ENCODE data around the gene SH3BP5L. TPM values are rescaled to one million over a fixed set of nuclear protein-coding genes. Genes with fewer than 3 reads are reported as not detected.

The SH3BP5L gene
- total and polyA plus RNA-seq, 2 of the 13 experiments (the other 11 are each of a cell fraction or from before 2014, with no cell fraction given) = 10.3 to 14.9 TPM

DNA sequence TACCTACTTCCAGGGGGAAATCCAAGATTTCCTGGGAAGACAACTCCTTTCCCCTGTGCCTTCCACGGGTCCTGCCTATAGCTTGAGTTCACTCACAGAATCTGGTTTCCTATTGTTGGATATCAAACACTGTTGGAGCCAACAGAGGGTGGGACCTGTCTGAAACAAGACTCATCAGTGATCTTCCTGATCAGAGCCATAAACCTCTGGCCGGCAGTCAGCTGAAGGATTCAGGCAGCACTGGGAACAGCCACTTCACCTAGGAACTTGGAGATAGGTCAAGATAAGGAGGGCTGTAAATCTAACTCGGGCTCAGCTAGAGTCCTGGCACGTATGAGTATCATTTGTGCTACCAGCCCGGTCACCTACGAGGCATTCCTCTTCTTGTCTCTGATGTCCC is 23.3 kb downstream of the SH3BP5L start:
- CTCF ChIA-PET (ENCODE audit: low intra/inter-chr PET ratio, low total read pairs) = no interaction called here
- POLR2A ChIA-PET = no interaction called here

More for the DNA sequence above, 23.3 kb downstream of the SH3BP5L start:
- intact Hi-C loops (cut with micrococcal nuclease; ENCODE audit: unreplicated experiment) (no loop called here), in situ Hi-C loops (cut with HindIII; ENCODE audit: extremely low pct_ligation_motif_present, low pct_unique_long_range_greater_than_20kb) (no loop called here)
- no peak for TF ChIP-seq ZNF589 (CRISPR knock-in tag; conservative IDR thresholded peaks at IDR 0.05)
- TF ChIP-seq, protein P1, sequence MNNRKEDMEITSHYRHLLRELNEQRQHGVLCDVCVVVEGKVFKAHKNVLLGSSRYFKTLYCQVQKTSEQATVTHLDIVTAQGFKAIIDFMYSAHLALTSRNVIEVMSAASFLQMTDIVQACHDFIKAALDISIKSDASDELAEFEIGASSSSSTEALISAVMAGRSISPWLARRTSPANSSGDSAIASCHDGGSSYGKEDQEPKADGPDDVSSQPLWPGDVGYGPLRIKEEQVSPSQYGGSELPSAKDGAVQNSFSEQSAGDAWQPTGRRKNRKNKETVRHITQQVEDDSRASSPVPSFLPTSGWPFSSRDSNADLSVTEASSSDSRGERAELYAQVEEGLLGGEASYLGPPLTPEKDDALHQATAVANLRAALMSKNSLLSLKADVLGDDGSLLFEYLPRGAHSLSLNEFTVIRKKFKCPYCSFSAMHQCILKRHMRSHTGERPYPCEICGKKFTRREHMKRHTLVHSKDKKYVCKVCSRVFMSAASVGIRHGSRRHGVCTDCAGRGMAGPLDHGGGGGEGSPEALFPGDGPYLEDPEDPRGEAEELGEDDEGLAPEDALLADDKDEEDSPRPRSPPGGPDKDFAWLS (CRISPR knock-in tag; IDR thresholded peaks at IDR 0.05; ENCODE audit: borderline replicate concordance) = no peak
- TF ChIP-seq GATAD1 (CRISPR knock-in tag; IDR thresholded peaks at IDR 0.05) = no peak
- TF ChIP-seq, protein P2, sequence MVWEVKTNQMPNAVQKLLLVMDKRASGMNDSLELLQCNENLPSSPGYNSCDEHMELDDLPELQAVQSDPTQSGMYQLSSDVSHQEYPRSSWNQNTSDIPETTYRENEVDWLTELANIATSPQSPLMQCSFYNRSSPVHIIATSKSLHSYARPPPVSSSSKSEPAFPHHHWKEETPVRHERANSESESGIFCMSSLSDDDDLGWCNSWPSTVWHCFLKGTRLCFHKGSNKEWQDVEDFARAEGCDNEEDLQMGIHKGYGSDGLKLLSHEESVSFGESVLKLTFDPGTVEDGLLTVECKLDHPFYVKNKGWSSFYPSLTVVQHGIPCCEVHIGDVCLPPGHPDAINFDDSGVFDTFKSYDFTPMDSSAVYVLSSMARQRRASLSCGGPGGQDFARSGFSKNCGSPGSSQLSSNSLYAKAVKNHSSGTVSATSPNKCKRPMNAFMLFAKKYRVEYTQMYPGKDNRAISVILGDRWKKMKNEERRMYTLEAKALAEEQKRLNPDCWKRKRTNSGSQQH (CRISPR knock-in tag; IDR thresholded peaks at IDR 0.05; ENCODE audit: low read depth) = no peak
- TF ChIP-seq NR2F2 (IDR thresholded peaks at IDR 0.05; ENCODE audit: borderline replicate concordance, low read depth) = no peak
- TF ChIP-seq KDM3A (CRISPR knock-in tag; IDR thresholded peaks at IDR 0.05; ENCODE audit: low read depth) = no peak
- TF ChIP-seq TBP (CRISPR knock-in tag; IDR thresholded peaks at IDR 0.05) = no peak
- TF ChIP-seq RARG (CRISPR knock-in tag; IDR thresholded peaks at IDR 0.05; ENCODE audit: low read depth) = no peak
- TF ChIP-seq, protein P3, sequence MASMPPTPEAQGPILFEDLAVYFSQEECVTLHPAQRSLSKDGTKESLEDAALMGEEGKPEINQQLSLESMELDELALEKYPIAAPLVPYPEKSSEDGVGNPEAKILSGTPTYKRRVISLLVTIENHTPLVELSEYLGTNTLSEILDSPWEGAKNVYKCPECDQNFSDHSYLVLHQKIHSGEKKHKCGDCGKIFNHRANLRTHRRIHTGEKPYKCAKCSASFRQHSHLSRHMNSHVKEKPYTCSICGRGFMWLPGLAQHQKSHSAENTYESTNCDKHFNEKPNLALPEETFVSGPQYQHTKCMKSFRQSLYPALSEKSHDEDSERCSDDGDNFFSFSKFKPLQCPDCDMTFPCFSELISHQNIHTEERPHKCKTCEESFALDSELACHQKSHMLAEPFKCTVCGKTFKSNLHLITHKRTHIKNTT (CRISPR knock-in tag; IDR thresholded peaks at IDR 0.05) = no peak
- no peak for TF ChIP-seq ZNF138 (CRISPR knock-in tag; IDR thresholded peaks at IDR 0.05; ENCODE audit: low read depth)
- TF ChIP-seq ZNF235 (CRISPR knock-in tag; IDR thresholded peaks at IDR 0.05; ENCODE audit: borderline replicate concordance) = no peak
- TF ChIP-seq ZFP36 (IDR thresholded peaks at IDR 0.05; ENCODE audit: borderline replicate concordance, low read depth, low read length, partially characterized antibody) = no peak
- TF ChIP-seq ATF7-NPFF (CRISPR knock-in tag; IDR thresholded peaks at IDR 0.05; ENCODE audit: low read depth) = no peak
- TF ChIP-seq ZNF441 (CRISPR knock-in tag; IDR thresholded peaks at IDR 0.05; ENCODE audit: borderline replicate concordance) = no peak
- DNase-seq (ENCODE audit: low spot score) (no peak), FAIRE-seq (no peak), ATAC-seq (no peak)
- H3K9ac ChIP-seq (ENCODE audit: insufficient read depth, low read depth, low read length) = no peak overlapping the region
- no peak overlapping the region for H3K4me3 ChIP-seq (replicated peaks in 1 of 3; ENCODE audit: insufficient read depth in 1 of 3, low read depth in 2 of 3, low read length in 3 of 3)
- peaks cover 24% of the 10 kb centered on the region for H3K4me1 ChIP-seq (ENCODE audit: insufficient read depth, low read length)
- no peak overlapping the region for H2AFZ ChIP-seq (ENCODE audit: low read length)
- H3K27me3 ChIP-seq (ENCODE audit: control insufficient read depth in 1 of 2, insufficient read depth in 2 of 2, low read length in 2 of 2) = no peaks in the 10 kb centered on the region; a peak in 1 of 5 replicates
- 42% methylated on average over 6 of the region's 6 CpGs for WGBS (ENCODE audit: low lambda C conversion rate)
- H3K79me2 ChIP-seq (ENCODE audit: insufficient read depth, low read length) = no peaks in the 10 kb centered on the region
- H3K27ac ChIP-seq (ENCODE audit: extremely low read length, insufficient read depth, low read length) = no peak overlapping the region
- no peaks in the 10 kb centered on the region for H3K9me3 ChIP-seq (ENCODE audit: low read length)
- no TSS peak for BruUV-seq (replicated peaks)
- no peaks in the 10 kb centered on the region for H3K36me3 ChIP-seq (replicated peaks in 1 of 2; ENCODE audit: control insufficient read depth in 1 of 2, insufficient read depth in 2 of 2, low read length in 2 of 2)
- H3K4me2 ChIP-seq (ENCODE audit: low read depth, low read length) = no peak overlapping the region
- H4K20me1 ChIP-seq (ENCODE audit: insufficient read depth, low read length) = no peaks in the 10 kb centered on the region
